Measurements from ENCODE around the gene CSTPP1.

CSTPP1 gene

GRCh38 chr11:46892109-46892508 lies 44.5 kb upstream of the CSTPP1 start:
- ATAC-seq = no peak

GRCh38 chr11:46892838-46893237 lies 43.7 kb upstream of the CSTPP1 start:
- TF ChIP-seq PATZ1 (CRISPR knock-in tag; IDR thresholded peaks at IDR 0.05; ENCODE audit: borderline replicate concordance) (no peak), ZNF70 (CRISPR knock-in tag; IDR thresholded peaks at IDR 0.05) (no peak), TCF4 (CRISPR knock-in tag; IDR thresholded peaks at IDR 0.05; ENCODE audit: borderline replicate concordance) (no peak), PPARA (CRISPR knock-in tag; IDR thresholded peaks at IDR 0.05; ENCODE audit: borderline replicate concordance) (no peak), CSDC2 (CRISPR knock-in tag; IDR thresholded peaks at IDR 0.05) (no peak), ISL1 (CRISPR knock-in tag; IDR thresholded peaks at IDR 0.05) (no peak), ZFP3 (CRISPR knock-in tag; IDR thresholded peaks at IDR 0.05) (no peak), ZNF565 (CRISPR knock-in tag; conservative IDR thresholded peaks at IDR 0.05; ENCODE audit: low read depth) (no peak), SNAI2 (CRISPR knock-in tag; IDR thresholded peaks at IDR 0.05) (no peak), ARNTL (CRISPR knock-in tag; IDR thresholded peaks at IDR 0.05; ENCODE audit: borderline replicate concordance, low read depth) (no peak), OSR1 (CRISPR knock-in tag; IDR thresholded peaks at IDR 0.05) (no peak), ZC3H10 (CRISPR knock-in tag; IDR thresholded peaks at IDR 0.05) (no peak), TOX (CRISPR knock-in tag; IDR thresholded peaks at IDR 0.05; ENCODE audit: borderline replicate concordance) (no peak), BACH2 (CRISPR knock-in tag; IDR thresholded peaks at IDR 0.05; ENCODE audit: borderline replicate concordance) (no peak), CREB5 (CRISPR knock-in tag; IDR thresholded peaks at IDR 0.05; ENCODE audit: low read depth) (no peak), ZNF8 (CRISPR knock-in tag; IDR thresholded peaks at IDR 0.05) (no peak), ZFP30 (CRISPR knock-in tag; IDR thresholded peaks at IDR 0.05) (no peak)
- TF ChIP-seq, protein P1, sequence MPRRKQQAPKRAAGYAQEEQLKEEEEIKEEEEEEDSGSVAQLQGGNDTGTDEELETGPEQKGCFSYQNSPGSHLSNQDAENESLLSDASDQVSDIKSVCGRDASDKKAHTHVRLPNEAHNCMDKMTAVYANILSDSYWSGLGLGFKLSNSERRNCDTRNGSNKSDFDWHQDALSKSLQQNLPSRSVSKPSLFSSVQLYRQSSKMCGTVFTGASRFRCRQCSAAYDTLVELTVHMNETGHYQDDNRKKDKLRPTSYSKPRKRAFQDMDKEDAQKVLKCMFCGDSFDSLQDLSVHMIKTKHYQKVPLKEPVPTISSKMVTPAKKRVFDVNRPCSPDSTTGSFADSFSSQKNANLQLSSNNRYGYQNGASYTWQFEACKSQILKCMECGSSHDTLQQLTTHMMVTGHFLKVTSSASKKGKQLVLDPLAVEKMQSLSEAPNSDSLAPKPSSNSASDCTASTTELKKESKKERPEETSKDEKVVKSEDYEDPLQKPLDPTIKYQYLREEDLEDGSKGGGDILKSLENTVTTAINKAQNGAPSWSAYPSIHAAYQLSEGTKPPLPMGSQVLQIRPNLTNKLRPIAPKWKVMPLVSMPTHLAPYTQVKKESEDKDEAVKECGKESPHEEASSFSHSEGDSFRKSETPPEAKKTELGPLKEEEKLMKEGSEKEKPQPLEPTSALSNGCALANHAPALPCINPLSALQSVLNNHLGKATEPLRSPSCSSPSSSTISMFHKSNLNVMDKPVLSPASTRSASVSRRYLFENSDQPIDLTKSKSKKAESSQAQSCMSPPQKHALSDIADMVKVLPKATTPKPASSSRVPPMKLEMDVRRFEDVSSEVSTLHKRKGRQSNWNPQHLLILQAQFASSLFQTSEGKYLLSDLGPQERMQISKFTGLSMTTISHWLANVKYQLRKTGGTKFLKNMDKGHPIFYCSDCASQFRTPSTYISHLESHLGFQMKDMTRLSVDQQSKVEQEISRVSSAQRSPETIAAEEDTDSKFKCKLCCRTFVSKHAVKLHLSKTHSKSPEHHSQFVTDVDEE (CRISPR knock-in tag; IDR thresholded peaks at IDR 0.05) = no peak
- ATAC-seq = no peak

More at GRCh38 chr11:46892109-46892508, 44.5 kb upstream of the CSTPP1 start:
- TF ChIP-seq ZNF70 (CRISPR knock-in tag; IDR thresholded peaks at IDR 0.05) = no peak
- TF ChIP-seq CREB5 (CRISPR knock-in tag; IDR thresholded peaks at IDR 0.05; ENCODE audit: low read depth) = no peak
- no peak for TF ChIP-seq CSRNP3 (CRISPR knock-in tag; IDR thresholded peaks at IDR 0.05)
- no peak for TF ChIP-seq GLIS3 (CRISPR knock-in tag; IDR thresholded peaks at IDR 0.05)
- no peak for TF ChIP-seq ZFP3 (CRISPR knock-in tag; IDR thresholded peaks at IDR 0.05)

DNA sequence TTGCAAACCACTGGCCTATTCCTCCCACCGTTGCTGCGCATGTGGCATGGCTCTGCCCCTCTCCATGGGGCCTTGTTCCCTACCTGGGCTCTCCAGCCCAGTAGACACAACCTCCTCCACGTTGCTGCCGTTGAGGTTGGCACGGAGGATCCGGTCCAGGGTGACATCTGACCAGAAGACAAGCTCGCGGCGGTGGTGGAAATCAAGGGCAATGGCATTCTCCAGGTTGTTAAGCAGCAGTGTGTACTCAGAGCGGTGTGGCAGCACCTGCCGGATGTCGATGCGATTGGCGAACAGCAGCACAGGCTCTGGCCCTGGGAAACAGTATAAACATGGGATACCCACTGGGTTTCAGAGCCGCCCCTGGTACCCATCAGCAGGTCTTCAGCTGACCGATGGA lies 42.1 kb upstream of the CSTPP1 start:
- TF ChIP-seq TOX (CRISPR knock-in tag; IDR thresholded peaks at IDR 0.05; ENCODE audit: borderline replicate concordance) = no peak
- TF ChIP-seq ZNF8 (CRISPR knock-in tag; IDR thresholded peaks at IDR 0.05) = no peak
- no peak for ATAC-seq

DNA sequence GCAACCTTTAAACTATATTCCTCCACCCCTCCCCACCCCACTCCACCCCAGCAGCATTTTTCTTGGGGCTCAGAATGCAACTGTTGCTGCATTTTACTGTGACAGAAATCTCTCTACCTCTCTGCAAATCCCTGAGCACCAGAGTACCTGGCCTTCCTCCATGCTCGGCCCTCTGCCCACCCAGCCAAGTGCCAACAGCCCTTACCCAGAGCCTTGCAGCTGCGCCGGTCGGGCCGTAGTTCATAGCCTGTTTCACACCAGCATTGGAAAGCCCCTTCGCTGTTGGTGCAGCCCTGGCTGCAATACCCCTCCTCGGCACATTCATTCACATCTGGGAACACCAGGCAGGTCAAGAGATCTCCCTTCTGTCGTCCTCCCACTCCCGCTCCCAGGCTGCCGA lies 41.6 kb upstream of the CSTPP1 start:
- no peak for ATAC-seq
- TF ChIP-seq TCF4 (CRISPR knock-in tag; IDR thresholded peaks at IDR 0.05; ENCODE audit: borderline replicate concordance) (no peak), PPARA (CRISPR knock-in tag; IDR thresholded peaks at IDR 0.05; ENCODE audit: borderline replicate concordance) (no peak), CSRNP3 (CRISPR knock-in tag; IDR thresholded peaks at IDR 0.05) (no peak), ZFP30 (CRISPR knock-in tag; IDR thresholded peaks at IDR 0.05) (no peak), ZFP3 (CRISPR knock-in tag; IDR thresholded peaks at IDR 0.05) (no peak), TOX (CRISPR knock-in tag; IDR thresholded peaks at IDR 0.05; ENCODE audit: borderline replicate concordance) (no peak), ISL1 (CRISPR knock-in tag; IDR thresholded peaks at IDR 0.05) (no peak), ZC3H10 (CRISPR knock-in tag; IDR thresholded peaks at IDR 0.05) (no peak)
- TF ChIP-seq, protein P2, sequence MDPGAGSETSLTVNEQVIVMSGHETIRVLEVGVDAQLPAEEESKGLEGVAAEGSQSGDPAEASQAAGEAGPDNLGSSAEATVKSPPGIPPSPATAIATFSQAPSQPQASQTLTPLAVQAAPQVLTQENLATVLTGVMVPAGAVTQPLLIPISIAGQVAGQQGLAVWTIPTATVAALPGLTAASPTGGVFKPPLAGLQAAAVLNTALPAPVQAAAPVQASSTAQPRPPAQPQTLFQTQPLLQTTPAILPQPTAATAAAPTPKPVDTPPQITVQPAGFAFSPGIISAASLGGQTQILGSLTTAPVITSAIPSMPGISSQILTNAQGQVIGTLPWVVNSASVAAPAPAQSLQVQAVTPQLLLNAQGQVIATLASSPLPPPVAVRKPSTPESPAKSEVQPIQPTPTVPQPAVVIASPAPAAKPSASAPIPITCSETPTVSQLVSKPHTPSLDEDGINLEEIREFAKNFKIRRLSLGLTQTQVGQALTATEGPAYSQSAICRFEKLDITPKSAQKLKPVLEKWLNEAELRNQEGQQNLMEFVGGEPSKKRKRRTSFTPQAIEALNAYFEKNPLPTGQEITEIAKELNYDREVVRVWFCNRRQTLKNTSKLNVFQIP (CRISPR knock-in tag; IDR thresholded peaks at IDR 0.05; ENCODE audit: borderline replicate concordance, low read depth) = no peak
